ENCODE data around the gene ATP2B2. TPM values are rescaled to one million over a fixed set of nuclear protein-coding genes. Genes with fewer than 3 reads are reported as not detected.

ATP2B2 gene
- total RNA-seq, 4 donors from 2014 or later: 0.31 to 2.9 (median 1.8) TPM

DNA sequence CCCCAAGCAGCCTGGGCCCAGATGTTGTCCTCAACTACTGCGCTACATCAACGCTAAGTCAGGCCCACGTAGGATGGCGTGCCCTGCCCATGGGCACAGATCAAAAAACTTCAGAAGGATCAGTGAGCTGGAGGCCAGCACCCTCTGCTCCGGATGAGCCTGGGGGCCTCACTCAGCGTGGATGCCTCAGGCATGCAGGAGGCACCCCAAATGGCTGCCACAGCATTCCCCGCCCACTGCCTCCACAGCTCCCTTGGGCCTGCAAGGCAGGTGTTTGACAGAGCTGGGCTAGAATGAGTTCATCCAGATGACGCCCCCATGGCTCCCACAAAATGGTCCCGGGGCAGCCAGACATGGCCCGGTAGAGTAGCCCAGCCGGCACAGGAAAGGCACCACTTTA lies 7.1 kb downstream of the ATP2B2 start:
- no peak overlapping the region for H3K4me3 ChIP-seq
- peaks cover 0 to 6% of the 10 kb centered on the region in 2 donors for H3K4me1 ChIP-seq
- DNase-seq (no peak), ATAC-seq (no peak)
- intact Hi-C loops (cut with DNase I; ENCODE audit: low total_unique reads): no loop called here
- H3K27ac ChIP-seq: no peak overlapping the region
- no peaks in the 10 kb centered on the region for H3K36me3 ChIP-seq
- H3K27me3 ChIP-seq: no peaks in the 10 kb centered on the region
- TF ChIP-seq, protein P1, sequence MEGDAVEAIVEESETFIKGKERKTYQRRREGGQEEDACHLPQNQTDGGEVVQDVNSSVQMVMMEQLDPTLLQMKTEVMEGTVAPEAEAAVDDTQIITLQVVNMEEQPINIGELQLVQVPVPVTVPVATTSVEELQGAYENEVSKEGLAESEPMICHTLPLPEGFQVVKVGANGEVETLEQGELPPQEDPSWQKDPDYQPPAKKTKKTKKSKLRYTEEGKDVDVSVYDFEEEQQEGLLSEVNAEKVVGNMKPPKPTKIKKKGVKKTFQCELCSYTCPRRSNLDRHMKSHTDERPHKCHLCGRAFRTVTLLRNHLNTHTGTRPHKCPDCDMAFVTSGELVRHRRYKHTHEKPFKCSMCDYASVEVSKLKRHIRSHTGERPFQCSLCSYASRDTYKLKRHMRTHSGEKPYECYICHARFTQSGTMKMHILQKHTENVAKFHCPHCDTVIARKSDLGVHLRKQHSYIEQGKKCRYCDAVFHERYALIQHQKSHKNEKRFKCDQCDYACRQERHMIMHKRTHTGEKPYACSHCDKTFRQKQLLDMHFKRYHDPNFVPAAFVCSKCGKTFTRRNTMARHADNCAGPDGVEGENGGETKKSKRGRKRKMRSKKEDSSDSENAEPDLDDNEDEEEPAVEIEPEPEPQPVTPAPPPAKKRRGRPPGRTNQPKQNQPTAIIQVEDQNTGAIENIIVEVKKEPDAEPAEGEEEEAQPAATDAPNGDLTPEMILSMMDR (IDR thresholded peaks at IDR 0.05 in 4 of 5, conservative IDR thresholded peaks at IDR 0.05 in 1 of 5): no peak
- no peak for TF ChIP-seq POLR2A (IDR thresholded peaks at IDR 0.05)
- in situ Hi-C loops (cut with MboI; ENCODE audit: low sequenced_read_pairs in 4 of 4): no loop called here
- H3K9me3 ChIP-seq: no peaks in the 10 kb centered on the region

DNA sequence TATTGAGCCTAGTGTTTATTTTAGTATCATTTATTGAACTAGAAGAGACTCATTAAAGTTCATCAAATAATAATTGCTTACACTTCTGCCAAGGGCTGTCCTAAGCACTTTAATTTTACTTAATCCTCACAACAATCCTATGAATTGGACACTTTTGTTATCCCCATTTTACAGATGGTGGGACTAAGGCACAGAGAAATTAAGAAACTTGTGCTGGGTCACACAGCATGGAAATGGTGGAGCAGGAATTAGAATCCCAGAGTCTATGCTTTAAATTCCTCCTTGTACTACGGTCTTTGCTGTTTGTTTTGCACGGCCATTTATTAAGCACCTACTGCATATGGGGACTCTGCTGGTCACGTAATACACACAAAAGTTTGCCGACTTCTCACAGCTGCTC lies 7.9 kb downstream of the ATP2B2 start:
- TF ChIP-seq, protein P1 (IDR thresholded peaks at IDR 0.05 in 4 of 5, conservative IDR thresholded peaks at IDR 0.05 in 1 of 5): no peak
- TF ChIP-seq POLR2A (IDR thresholded peaks at IDR 0.05): no peak
- in situ Hi-C loops (cut with MboI; ENCODE audit: low sequenced_read_pairs in 4 of 4) (no loop called here), intact Hi-C loops (cut with DNase I; ENCODE audit: low total_unique reads) (no loop called here)
- Histone ChIP-seq H3K27me3 (no peaks in the 10 kb centered on the region), H3K4me3 (no peak overlapping the region), H3K4me1 (peaks cover 0 to 6% of the 10 kb centered on the region in 2 donors), H3K9me3 (no peaks in the 10 kb centered on the region), H3K27ac (no peak overlapping the region), H3K36me3 (no peaks in the 10 kb centered on the region)
- ATAC-seq (no peak), DNase-seq (no peak)

DNA sequence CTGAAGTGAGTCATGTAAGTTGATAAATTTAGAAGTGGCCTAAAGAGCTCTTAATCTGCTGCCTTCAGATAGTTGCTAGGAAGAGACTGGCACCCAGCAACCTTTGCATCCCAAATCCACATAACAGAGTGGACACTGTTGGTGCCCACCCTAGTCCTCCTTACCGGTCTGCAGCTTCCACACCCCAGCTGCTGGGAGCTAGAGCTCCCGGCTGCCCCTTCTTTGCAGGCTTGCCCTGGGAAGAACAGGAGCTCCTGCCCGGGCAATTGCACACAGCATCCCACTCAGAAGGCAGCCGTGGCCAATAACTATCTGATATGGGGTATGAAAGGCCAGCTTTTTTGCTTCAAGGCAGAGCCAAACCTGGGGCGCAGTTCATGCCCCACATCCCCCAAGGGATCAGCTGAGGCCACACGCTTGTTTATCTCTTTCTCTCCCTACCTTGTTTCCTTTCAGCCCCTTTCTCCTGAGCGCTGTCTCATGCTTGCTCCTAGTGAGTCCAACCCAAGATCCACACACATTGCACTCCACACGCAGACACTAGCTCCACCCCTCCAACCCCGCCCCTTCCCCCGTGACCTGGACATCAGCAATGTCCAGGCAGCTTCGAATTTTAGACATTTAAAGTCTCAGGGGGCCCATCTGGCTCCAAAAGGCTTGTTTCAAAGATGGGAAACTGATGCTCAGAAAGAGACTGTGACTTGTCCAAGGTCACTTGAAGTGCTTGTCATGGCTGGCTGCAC lies 9.1 kb downstream of the ATP2B2 start:
- in situ Hi-C loops (cut with MboI; ENCODE audit: low sequenced_read_pairs in 4 of 4) (no loop called here), intact Hi-C loops (cut with DNase I; ENCODE audit: low total_unique reads) (no loop called here)
- Histone ChIP-seq H3K4me1 (peaks cover 0 to 6% of the 10 kb centered on the region in 2 donors), H3K36me3 (no peaks in the 10 kb centered on the region), H3K27ac (no peak overlapping the region), H3K27me3 (no peaks in the 10 kb centered on the region), H3K4me3 (no peak overlapping the region), H3K9me3 (no peaks in the 10 kb centered on the region)
- no peak for TF ChIP-seq POLR2A (IDR thresholded peaks at IDR 0.05)
- TF ChIP-seq, protein P1 (IDR thresholded peaks at IDR 0.05 in 4 of 5, conservative IDR thresholded peaks at IDR 0.05 in 1 of 5): no peak
- DNase-seq (no peak), ATAC-seq (no peak)

DNA sequence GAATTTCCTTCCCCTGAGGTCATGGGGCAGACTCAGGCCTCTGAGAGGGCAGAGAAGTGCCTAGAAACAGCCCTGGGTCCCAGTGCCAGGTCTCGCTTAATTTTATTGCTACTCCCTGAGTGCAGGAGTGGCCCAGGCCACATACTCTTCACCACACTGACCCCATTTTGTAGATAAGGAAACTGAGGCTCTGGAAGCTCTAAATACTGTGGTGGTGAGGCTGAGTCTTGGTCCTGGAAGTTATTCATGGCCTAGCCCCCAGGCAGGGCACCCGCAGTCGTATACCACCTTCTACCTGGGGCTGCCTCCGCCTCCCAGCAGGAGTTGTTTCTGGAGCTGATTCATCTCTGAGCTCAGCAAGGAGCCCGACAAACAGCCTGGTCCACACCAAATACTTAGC lies 9.8 kb downstream of the ATP2B2 start:
- in situ Hi-C loops (cut with MboI; ENCODE audit: low sequenced_read_pairs in 4 of 4): no loop called here
- Histone ChIP-seq H3K27me3 (no peaks in the 10 kb centered on the region), H3K9me3 (no peaks in the 10 kb centered on the region), H3K4me3 (no peak overlapping the region), H3K27ac (no peak overlapping the region), H3K4me1 (peaks cover 0 to 6% of the 10 kb centered on the region in 2 donors), H3K36me3 (no peaks in the 10 kb centered on the region)
- DNase-seq (no peak), ATAC-seq (no peak)
- intact Hi-C loops (cut with DNase I; ENCODE audit: low total_unique reads): no loop called here
- no peak for TF ChIP-seq POLR2A (IDR thresholded peaks at IDR 0.05)
- TF ChIP-seq, protein P1 (IDR thresholded peaks at IDR 0.05 in 4 of 5, conservative IDR thresholded peaks at IDR 0.05 in 1 of 5): no peak
